Neural progenitor cell (in vitro differentiated cells): ENCODE results near the gene C1QTNF6.

ENCODE experiments used
- EZH2phosphoT487 ChIP-seq: fragments of 200-600 bp; sonication (generic); IDR thresholded peaks from 2 replicates; pipeline ENCODE4 v1.6.1; 2017; ENCODE audit warnings: antibody characterized with exemption
- TF ChIP-seq, protein P1 (sequence below): fragments of 200-600 bp; sonication (generic); IDR thresholded peaks from 2 replicates; pipeline ENCODE4 v1.5.1; 2017; ENCODE audit warnings: antibody characterized with exemption, mild to moderate bottlenecking

DNA sequence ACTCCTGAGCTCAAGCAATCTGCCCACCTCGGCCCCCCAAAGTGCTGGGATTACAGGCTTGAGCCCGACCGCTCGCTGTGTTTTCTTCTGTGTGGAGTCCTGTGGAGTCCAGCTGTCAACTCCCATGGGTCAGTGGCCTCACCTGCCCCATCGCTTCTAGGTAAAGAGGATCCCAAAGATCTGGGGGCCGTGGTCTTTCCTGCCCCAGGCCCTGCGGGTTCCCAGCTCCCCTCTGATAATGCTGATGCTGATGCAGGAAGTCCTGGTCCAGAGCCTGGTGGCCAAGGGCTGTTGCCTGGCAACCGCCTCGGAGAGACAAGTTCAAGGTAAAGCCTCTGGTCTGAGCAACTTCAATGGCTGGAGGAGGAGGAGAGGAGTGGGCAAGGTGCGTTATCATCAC, 14.7 kb upstream of the C1QTNF6 start:
- TF ChIP-seq EZH2phosphoT487 = no peak
- TF ChIP-seq, protein P1, sequence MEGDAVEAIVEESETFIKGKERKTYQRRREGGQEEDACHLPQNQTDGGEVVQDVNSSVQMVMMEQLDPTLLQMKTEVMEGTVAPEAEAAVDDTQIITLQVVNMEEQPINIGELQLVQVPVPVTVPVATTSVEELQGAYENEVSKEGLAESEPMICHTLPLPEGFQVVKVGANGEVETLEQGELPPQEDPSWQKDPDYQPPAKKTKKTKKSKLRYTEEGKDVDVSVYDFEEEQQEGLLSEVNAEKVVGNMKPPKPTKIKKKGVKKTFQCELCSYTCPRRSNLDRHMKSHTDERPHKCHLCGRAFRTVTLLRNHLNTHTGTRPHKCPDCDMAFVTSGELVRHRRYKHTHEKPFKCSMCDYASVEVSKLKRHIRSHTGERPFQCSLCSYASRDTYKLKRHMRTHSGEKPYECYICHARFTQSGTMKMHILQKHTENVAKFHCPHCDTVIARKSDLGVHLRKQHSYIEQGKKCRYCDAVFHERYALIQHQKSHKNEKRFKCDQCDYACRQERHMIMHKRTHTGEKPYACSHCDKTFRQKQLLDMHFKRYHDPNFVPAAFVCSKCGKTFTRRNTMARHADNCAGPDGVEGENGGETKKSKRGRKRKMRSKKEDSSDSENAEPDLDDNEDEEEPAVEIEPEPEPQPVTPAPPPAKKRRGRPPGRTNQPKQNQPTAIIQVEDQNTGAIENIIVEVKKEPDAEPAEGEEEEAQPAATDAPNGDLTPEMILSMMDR = no peak
